ENCODE results near the gene DDAH2.
A peak's percentile ranks its signal among the peaks of the same experiment; 100 is the strongest.

Gene DDAH2

DNA sequence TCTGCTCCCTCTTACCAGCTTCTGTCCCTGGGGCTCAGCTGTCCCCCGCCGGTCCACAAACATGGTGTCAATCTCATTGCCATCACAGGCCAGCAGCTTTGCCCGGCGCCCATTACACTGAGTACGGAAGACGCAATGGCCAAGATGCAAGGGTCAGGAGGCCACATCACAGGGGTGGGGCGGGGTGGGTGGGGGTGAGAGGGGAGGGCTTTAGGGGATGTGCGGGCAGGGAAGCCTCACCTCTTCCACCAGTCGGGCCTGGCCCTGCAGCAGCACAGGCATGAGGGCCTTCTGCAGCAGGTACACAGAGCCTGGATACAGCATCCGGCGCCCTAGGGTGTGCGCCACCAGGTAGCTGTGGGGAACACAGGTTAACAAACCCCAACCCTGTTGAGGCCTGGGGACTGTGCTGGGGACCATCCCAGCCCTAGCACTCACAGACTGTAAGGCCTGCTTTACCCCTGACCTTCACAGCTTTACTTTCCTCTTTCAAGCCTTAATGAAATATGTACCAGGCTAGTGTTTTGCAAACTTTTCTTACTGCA lies 37.5 kb downstream of the DDAH2 start:
- H3K27ac ChIP-seq, result no peak overlapping the region
- no peak for TF ChIP-seq ZFX (IDR thresholded peaks at IDR 0.05; ENCODE audit: borderline replicate concordance)

- TF ChIP-seq, protein P1, sequence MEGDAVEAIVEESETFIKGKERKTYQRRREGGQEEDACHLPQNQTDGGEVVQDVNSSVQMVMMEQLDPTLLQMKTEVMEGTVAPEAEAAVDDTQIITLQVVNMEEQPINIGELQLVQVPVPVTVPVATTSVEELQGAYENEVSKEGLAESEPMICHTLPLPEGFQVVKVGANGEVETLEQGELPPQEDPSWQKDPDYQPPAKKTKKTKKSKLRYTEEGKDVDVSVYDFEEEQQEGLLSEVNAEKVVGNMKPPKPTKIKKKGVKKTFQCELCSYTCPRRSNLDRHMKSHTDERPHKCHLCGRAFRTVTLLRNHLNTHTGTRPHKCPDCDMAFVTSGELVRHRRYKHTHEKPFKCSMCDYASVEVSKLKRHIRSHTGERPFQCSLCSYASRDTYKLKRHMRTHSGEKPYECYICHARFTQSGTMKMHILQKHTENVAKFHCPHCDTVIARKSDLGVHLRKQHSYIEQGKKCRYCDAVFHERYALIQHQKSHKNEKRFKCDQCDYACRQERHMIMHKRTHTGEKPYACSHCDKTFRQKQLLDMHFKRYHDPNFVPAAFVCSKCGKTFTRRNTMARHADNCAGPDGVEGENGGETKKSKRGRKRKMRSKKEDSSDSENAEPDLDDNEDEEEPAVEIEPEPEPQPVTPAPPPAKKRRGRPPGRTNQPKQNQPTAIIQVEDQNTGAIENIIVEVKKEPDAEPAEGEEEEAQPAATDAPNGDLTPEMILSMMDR (IDR thresholded peaks at IDR 0.05), result no peak
- no peak for TF ChIP-seq ZFX (IDR thresholded peaks at IDR 0.05; ENCODE audit: borderline replicate concordance)
- H3K27ac ChIP-seq, result no peak overlapping the region
These were observed 38.0 kb downstream of the DDAH2 start for GRCh38 chr6:31691078-31691463.

DNA sequence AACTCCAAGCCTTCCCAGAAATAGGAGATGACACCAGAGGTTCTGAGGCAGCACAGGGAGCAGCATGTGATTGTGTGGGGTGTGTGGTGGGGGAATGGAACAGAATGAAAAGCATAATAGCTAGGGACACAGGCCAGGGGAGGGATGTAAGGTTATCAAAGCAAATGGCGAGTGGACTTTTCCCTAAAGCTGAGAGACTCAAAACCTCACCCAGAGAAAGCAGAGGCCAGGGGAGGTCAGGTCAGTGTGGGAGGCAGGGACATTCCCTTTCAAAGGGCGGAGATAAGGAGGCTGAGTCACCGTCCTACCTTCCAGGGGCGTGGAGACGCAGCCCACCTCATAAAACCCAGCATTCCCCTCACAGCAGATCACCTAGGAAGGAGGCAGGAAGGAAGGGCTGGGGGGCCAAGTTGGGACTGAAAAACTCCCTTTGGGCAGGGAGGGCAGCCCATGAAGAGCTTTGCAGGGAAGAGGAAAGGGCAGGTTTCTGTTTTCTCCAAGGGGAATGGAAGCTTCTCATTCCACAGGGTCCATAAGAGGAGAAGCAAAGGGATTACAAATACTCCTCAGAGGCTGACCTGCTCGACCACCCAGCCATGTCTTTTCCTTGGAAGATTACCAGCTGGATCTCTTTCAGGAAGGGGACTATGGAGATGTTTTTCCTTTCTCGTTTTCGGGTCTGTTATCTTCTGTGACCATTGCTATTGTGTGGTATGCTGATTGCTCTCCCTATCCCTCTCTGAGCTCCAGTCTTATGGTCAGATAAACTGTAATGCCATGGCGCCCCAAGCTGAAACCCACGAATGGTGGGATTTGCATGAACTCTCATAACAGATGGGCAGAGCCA lies 38.6 kb downstream of the DDAH2 start:
- no peak overlapping the region for H3K27ac ChIP-seq
- TF ChIP-seq ZFX (IDR thresholded peaks at IDR 0.05; ENCODE audit: borderline replicate concordance), result no peak
- TF ChIP-seq, protein P1 (IDR thresholded peaks at IDR 0.05), result no peak

DNA sequence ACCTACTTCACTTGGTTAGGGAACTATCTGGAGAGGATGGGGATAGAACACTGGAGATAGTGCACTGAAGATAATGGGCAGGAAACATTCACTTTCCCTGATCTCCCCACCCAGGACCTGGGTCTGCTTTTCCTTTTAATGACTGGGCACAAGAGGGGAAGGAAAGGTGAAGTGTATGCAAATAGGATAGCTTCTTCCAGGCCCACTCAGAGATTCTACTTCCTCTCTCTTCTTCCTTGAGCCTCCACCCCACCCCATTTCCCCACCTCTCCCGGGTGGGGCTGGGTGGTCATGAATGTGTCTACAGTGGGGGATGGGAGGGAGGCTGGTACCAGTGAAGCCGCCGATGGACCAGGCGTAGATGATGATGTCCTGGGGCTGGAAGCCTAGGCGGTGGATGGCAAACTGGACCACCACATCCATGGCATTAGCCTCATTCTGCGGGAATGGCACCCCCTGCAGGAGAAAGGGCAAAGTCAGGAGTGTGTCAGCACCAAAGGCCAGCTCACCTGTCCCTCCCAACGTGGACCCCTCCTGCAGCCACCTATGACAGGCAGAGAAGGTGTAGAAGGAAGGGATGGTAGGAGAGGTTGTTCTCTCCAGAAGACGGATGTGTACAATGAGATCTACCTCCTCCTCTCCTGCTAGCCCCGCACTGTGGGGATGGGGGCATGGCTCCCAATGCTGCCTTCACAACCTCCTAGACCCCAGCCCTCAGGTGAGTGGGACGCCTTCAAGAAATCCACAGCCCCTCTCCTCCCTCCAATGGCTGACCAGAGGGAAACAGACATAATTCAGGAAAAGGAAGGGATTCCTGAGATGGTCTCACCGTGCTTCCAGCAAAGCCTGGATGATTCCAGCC lies 39.6 kb downstream of the DDAH2 start:
- no peak overlapping the region for H3K27ac ChIP-seq
- TF ChIP-seq, protein P1 (IDR thresholded peaks at IDR 0.05), result peak; percentile 66
- no peak for TF ChIP-seq ZFX (IDR thresholded peaks at IDR 0.05; ENCODE audit: borderline replicate concordance)

GRCh38 chr6:31687860-31688693 lies 41.0 kb downstream of the DDAH2 start:
- no peak overlapping the region for H3K27ac ChIP-seq
- TF ChIP-seq, protein P1 (IDR thresholded peaks at IDR 0.05), result no peak
- no peak for TF ChIP-seq ZFX (IDR thresholded peaks at IDR 0.05; ENCODE audit: borderline replicate concordance)

GRCh38 chr6:31687321-31687720 lies 41.8 kb downstream of the DDAH2 start:
- no peak overlapping the region for H3K27ac ChIP-seq
- TF ChIP-seq, protein P1 (IDR thresholded peaks at IDR 0.05), result no peak
- TF ChIP-seq ZFX (IDR thresholded peaks at IDR 0.05; ENCODE audit: borderline replicate concordance), result no peak

DNA sequence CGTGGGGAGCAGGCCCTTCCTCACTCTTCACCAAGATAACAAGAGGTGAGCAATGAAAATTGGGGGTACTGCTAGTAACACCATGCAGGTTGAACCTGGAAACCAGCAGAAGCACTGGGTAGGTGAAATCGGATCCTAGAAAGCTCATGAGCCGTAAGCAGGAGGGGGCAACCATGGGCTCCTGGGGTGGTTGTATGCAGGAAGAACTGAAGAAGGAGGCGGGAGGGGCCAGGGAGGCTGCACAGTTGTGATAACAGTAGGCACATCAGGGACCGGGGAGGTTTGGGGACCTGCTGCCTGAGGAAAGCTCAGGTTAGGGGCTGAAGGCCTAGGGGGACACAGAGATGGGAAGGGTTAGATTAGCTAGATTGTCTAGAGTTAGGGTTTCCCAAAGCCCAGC lies 42.6 kb downstream of the DDAH2 start:
- no peak for TF ChIP-seq ZFX (IDR thresholded peaks at IDR 0.05; ENCODE audit: borderline replicate concordance)
- TF ChIP-seq, protein P1 (IDR thresholded peaks at IDR 0.05), result no peak

More for the DNA sequence above, 42.6 kb downstream of the DDAH2 start:
- H3K27ac ChIP-seq, result no peak overlapping the region

All from 22Rv1 (cell line).